Suprapubic skin (tissue), 4 donors: ENCODE measurements around the gene ZBTB20.

Experiments used
- EP300 ChIP-seq: sonication (generic); formaldehyde crosslinking; IDR thresholded peaks from one replicate; pipeline ENCODE4 v1.6.1; 2017; ENCODE audit warnings: antibody characterized with exemption
- POLR2A ChIP-seq, 2 donors: fragments of 450-650 bp; IDR thresholded peaks; one replicate each; pipeline ENCODE4 v1.6.1; 2017; ENCODE audit warnings: antibody characterized with exemption in 2 of 2, mild to moderate bottlenecking in 2 of 2, moderate library complexity in 2 of 2
- POLR2AphosphoS5 ChIP-seq, 3 donors: sonication (generic); formaldehyde crosslinking; IDR thresholded peaks; one replicate each; pipeline ENCODE4 v1.6.1; 2017; ENCODE audit warnings: antibody characterized with exemption in 3 of 3
- TF ChIP-seq, protein P1 (sequence below), 2 donors: fragments of 200-600 bp in 1 of 2; fragments of 450-650 bp in 1 of 2; sonication (generic) in 1 of 2; IDR thresholded peaks; one replicate each; pipeline ENCODE4 v1.5.1; 2016 to 2019; ENCODE audit warnings: antibody characterized with exemption in 2 of 2, mild to moderate bottlenecking in 1 of 2, moderate library complexity in 1 of 2

DNA sequence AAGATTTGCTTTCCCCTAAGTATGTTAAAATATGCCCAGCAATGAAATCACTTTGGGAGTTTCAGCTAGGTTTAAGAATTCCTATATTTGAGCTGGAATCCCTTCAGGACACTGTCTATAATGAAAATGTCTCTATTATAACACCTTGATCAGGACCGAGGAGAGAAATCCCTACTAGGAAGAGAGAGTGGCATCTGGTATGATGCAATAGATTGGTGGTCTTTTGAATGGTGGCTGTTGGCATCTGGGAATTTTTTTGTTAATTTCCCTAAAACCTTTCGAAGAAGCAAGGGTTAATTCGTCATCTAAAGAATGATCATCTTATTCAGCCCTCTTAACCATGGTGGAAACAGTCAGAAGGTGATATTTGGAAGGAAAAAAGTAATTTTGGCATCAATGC, 810.2 kb downstream of the ZBTB20 start:
- TF ChIP-seq, protein P1, sequence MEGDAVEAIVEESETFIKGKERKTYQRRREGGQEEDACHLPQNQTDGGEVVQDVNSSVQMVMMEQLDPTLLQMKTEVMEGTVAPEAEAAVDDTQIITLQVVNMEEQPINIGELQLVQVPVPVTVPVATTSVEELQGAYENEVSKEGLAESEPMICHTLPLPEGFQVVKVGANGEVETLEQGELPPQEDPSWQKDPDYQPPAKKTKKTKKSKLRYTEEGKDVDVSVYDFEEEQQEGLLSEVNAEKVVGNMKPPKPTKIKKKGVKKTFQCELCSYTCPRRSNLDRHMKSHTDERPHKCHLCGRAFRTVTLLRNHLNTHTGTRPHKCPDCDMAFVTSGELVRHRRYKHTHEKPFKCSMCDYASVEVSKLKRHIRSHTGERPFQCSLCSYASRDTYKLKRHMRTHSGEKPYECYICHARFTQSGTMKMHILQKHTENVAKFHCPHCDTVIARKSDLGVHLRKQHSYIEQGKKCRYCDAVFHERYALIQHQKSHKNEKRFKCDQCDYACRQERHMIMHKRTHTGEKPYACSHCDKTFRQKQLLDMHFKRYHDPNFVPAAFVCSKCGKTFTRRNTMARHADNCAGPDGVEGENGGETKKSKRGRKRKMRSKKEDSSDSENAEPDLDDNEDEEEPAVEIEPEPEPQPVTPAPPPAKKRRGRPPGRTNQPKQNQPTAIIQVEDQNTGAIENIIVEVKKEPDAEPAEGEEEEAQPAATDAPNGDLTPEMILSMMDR (IDR thresholded peaks at IDR 0.05): no peak
- TF ChIP-seq POLR2AphosphoS5 (IDR thresholded peaks at IDR 0.05): no peak
- TF ChIP-seq EP300: no peak
- no peak for TF ChIP-seq POLR2A (IDR thresholded peaks at IDR 0.05)
